ENCODE results near the gene PARN.
"Not testable (repeated sequence)": the region's sequence is repeated elsewhere in the genome, so short reads cannot be mapped to it uniquely, and the experiment has no call there.

Gene PARN

DNA sequence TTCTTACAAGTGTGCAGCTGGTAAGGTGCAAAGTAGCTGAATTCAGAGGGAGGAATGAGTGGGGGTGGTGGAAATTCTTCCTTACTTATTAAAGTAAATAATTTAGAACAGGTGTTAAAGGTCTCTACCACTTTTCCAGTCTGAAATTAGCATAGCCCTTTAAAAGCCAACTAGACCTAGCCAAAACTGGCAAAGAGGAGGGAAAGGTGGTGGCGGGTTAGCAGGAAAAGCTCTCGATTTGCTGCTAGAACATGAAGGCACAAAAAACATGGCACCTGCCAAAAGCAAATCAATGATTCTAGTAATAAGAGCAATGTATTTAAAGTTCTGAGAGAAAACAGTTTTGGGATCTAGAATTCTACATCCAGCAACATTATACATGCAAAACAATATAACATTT, 157.7 kb downstream of the PARN start:
- no peak for DNase-seq (ENCODE audit: low spot score)

DNA sequence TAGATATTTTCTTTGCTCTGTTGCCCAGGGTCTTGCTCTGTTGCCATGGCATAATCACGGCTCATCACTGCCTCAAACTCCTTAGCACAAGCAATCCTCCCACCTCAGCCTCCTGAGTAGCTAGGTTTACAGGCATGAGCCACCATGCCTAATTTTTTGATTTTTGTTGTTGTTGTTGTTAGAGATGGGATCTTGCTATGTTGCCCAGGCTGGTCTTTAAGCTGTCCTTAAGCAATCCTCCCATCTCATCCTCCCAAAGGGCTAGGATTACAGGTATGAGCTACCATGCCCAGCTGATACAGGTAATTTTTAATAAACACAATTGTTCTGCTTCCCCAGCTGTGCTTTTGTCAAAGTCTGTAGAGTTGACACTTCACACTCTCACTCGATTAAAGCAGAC, 159.3 kb downstream of the PARN start:
- DNase-seq (ENCODE audit: low spot score) = no peak

DNA sequence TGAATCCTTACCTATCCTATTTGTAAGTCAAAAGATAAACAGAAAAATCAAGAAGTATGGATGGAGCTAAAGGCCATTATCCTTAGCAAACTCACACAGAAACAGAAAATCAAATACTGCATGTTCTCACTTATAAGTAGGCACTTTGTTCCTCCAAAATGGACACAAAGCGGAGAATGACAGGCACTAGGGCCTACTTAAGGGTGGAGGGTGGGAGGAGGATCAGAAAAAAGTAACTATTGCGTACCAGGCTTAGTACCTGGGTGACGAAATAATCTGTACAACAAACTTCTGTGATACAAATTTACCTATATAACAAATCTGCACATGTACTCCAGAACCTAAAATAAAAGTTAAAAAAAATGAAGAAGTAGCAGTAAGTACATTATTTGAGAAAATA, 164.3 kb downstream of the PARN start:
- no peak for DNase-seq (ENCODE audit: low spot score)

DNA sequence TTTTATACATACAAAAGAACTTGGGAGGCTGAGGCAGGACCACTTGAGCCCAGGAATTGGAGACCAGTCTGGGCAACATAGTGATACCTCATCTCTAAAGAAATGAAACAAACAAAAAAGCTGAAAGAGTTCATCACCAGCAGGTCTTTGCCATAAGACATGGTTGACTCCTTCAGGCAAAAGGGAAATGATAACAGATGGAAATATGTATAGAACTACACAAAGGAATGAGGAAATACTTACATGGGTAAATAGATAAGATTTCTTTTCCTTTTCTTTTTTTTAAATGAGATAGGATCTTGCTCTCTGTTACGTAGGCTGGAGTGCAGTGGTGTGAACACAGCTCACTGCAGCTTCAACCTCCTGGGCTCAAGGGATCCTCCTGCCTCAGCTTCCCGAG, 165.3 kb downstream of the PARN start:
- no peak for DNase-seq (ENCODE audit: low spot score)

DNA sequence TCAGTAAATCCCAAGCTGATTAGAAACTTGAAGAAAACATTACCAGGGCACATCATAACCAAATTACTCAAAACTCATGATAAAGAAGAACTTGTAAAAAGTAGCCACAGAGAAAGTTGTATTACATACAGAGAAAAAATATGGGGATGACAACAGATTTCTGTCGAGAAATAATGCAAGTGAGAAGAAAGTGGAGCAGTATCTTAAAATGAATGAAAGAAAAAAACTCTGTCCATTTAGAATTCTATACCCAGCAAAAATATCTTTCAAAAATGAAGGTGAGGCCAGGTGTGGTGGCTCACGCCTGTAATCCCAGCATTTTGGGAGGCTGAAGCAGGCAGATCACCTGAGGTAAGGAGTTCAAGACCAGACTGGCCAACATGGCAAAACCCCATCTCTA, 165.9 kb downstream of the PARN start:
- DNase-seq (ENCODE audit: low spot score) = peak; percentile 0

DNA sequence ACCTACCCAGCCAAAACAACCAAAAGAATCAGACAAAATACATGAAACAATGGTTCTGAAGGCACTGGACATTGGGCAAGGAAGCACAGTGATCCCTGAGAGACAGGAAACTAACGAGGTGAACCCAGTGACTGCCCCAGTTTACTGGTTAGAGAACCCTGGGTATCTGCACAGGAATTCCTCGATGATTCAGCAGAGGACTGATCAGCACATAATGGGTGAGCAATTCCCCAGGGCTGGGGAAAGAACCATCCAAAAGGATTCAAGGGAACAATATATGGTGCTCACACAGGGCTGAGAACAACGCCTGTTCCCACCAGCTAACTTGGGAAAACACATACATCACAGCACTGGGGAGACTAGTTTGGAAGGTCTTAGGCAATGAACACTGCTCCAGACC, 167.2 kb downstream of the PARN start:
- peak; percentile 10 for DNase-seq (ENCODE audit: low spot score)

DNA sequence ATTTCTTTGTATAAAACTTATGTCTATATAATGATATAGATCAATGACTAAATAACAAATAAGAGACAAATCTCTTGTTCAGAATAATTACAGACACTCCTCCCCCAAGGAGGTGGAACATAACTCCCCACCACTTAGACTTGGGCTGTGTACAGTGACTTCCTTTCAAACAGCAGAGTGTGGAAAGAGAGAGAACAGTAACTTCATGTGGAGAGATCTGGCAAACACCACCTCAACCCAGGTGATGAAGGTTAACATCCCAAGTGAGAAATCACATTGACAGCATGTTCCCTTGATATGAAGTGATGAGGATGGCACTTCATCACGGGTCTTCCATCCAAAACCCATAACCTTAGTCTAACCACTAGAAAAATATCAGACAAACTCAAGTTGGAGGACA, 169.3 kb downstream of the PARN start:
- no peak for DNase-seq (ENCODE audit: low spot score)

DNA sequence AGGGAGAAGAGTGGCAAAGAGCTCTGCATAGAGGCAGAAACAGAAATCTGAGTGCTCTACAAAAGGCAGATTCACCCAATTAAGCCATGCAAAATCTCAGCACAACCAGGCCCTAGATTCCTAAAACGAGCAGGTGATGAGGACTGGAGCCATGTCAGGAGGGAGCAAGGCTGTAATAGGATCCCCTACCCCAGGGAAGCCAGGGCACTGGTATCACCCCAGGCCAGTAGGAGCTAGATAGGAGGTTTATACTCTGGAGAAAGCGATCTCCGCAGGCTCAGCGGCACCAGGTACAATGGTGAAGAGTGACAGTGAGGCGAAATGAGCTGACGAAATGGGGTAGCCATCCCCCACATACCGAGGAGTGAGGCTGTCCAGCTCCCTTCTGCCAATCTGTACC, 171.5 kb downstream of the PARN start:
- no peak for DNase-seq (ENCODE audit: low spot score)

DNA sequence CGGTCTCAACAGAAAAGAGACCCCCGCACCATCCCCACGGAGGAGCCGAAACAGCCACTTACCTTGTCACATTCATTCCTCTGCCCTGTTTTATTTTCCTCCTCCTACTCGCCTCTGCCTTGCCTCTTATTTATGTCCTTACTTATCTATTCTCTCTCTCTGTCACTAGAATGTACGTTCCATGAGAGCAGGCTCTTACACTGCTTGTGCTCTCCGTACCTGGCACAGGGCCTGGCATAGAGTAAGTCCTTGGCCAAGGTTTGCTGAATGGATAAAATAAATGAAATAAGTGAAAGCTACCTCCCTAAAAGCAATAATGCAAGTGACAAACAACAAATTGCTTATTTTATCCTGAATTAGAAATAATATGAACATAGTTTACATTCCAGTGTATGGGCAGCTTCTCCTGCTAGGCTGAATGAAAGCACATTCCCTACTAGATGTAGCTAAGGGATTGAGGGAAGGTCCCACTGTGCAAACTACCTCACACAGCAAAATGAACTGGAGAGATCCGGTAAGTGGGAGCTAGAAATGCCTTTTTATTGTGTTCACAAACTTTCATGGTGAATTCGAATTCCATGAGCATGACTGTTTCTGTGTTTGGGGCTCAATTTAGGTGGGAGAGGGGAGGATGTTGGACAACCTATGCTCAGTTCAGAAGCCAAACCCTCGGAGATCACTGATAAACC, 173.1 kb downstream of the PARN start:
- no peak for DNase-seq (ENCODE audit: low spot score)

DNA sequence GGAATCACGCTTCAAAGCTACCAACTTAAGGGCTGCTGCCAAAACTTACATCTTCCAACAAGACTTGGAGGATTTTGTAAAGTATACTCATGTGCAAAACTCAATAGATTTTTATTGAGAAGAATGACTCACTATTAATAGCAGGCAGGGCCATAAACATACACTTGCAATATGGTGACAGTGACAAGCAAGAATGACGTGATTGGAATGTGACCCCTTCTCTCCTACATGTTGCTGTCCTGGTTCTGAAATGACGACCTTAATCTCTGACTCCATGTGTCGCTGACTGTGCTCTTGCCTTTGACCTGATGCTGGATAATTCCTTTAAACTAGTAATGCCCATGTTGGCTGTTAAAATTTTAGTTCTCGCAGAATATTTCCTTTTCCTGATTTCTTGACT, 174.5 kb downstream of the PARN start:
- no peak for DNase-seq (ENCODE audit: low spot score)

DNA sequence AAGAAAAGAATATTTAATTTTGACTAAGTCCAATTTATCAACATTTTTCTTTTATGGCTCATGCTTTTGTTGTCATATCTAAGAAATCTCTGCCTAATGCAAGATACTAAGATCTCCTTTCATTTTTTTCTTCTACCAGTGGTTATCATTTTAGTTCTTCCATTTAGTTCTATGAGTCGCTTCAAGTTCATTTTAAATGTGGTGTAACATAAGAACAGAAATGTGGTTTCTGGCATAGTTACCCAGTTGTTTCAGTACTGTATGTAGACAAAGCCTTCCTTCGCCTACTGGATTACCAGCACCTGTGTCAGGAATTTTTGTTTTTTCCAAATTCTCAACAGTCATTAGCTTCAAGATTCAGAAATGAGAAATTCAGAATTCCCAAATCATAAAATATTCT, 175.7 kb downstream of the PARN start:
- DNase-seq (ENCODE audit: low spot score) = no peak

DNA sequence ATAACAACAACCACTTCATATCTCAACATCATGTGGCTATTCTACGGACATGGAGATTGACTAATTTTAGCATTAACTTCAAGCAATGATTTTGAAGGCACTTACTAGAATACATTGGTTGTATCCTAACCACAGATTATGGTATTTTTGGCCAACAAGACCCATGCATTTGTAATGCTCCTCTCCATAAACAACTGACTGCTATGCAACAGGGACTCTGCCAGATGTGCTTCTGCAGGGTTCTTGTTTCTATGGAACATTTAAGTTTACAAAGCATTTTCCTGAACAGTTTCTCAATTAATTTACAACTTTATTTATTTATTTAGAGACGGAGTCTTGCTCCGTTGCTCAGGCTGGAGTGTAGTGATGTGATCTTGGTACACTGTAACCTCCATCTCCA, 178.0 kb downstream of the PARN start:
- DNase-seq (ENCODE audit: low spot score) = no peak

DNA sequence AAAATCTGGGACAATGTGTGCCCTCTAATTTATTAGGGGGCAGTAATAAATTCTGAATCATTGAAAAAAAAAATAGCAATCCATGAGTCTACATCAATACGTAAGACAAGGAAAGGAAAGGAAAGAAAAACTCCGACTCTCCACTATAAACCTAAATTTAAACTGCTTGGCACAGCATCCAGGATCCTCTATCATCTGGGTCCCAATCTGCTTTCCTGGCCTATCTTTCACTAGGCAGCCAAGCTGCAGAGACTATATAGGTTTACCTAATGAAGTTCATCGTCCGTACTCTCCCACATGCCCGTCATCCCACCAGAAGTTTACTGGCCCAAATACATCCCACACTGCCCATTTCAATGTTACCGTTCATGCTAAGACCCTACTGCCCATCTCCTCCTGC, 179.2 kb downstream of the PARN start:
- DNase-seq (ENCODE audit: low spot score) = no peak

DNA sequence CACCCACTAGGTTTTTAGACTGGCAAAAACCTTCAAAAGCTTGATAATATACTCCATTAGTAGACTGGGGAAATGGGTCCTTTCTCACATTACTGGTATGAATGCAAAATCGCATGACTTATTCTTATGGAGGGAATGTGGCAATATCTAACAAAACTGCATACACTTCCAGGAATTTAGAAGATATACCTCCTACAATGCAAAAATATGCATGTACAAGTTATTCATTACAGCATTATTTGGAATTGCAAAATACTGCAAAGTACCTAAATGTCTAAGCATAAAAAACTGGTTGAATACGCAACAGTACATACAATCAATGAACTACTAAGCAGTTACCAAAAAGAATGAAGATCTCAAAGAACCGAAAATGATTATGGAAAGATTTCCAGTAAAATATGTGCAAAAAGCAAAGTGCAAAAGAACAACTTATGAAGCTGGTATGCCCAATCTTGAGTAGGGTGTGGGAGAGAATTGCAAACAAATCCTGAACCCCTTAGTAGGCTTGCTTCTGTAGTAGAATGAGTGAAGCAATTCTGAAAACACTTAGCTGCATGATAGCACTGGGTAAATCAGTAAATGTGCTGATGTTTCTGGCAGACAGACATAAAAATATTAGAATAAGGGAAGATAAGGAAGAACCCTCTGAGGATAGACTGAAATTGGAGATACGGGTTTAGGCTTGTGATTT, 180.1 kb downstream of the PARN start:
- no peak for DNase-seq (ENCODE audit: low spot score)

DNA sequence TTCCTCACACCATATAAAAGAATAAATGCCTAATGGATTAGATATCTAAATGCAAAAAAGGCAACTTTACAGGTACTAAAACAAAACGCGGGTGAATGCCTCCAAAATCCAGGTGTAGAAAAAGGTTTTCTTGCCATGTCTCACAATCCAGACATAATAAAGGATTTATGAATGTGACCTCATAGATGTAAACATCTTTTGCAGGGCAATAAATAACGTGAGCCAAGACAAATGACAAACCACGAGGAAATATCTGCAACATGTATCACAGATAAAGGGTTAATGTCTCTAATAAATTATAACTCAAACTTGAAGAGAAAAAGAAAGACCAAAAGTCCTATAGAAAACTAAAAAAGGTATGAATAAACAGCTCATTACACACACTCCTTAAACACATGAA, 180.7 kb downstream of the PARN start:
- no peak for DNase-seq (ENCODE audit: low spot score)

DNA sequence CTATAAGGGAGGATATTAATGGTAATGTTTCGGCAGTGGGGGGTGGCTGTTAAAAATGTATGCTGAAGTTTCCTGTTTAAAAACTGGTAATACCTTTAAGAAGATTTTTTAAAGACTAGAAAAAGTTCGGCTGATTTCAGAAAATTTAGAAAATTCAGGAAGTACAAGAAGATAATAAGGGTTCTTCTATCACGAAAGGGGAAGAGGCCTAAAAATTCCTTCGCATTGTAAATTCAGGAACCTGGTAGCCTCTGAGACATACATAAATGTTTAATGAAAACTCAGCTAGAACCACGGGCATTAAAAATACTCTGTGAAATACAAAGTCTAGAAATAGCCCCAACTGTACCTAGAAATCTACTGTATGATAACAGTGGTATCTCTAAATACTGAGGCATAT, 181.2 kb downstream of the PARN start:
- no peak for DNase-seq (ENCODE audit: low spot score)

DNA sequence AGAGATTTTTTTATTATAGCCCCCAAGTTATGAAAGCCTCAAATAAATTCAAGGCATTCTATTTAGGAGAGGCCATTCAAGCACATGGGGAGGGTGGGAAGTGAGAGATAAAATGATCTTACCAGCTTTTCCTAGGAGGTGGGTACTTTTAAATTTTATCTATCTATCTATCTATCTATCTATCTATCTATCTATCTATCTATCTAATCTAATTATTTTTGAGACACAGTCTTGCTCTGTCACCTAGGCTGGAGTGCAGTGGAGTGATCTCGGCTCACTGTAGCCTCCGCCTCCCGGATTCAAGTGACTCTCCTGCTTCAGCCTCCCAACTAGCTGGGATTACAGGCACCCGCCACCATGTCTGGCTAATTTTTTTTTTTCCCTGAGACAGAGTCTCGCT, 182.3 kb downstream of the PARN start:
- no peak for DNase-seq (ENCODE audit: low spot score)

DNA sequence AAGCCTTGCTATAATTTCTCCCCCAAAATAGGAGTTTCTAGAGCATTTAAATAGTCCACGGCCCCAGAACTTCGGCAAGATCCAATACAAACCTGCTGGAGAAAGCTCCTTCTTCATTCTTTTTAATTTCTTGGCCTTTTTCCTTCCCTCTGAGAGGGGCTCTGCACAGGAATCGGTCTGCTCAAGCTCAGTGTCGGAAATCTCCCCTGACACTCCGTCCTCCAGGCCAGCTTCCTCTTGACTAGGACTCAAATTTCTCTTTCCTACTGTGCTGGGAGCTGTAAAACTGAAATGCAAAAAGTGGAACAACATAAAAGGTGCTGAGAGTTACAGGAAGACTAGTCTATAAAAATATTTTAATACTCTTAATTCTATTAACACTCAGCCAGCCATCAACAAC, 183.3 kb downstream of the PARN start:
- no peak for DNase-seq (ENCODE audit: low spot score)

DNA sequence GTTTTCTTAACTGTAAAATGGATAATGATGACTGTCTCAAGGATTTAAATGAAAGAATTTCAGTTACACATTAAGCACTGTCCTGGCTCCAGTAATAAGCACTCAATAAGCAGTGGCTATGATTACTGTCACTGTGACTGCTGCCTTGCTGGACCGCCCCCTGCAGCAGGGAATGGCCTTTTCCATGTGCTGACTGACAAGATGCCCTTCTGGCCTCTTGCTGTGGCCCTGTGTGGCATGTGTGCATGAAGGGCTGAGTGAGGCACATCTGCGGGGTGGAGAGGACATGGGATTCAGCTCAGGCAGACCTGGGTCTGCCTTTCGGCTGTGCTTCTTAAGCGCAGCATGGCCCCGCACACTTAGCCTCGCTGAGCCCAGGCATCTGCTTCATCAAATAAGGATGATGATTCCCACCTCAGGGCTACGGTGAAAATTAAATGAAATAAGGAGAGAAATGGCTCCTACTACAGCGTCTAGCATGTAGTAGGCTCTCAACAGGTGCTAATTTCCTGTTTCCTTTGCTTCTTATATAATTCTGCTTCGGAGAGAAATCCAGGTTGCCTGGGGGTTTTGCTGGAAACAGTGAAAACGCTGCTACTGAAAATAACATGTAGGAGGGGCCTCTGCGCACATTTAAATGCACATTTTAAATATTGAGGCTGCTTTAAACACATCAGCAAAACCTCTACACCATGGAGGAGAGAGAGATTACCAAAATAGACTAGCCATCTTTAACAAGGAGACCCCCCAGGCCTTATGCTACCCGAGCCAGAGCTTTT, 183.9 kb downstream of the PARN start:
- DNase-seq (ENCODE audit: low spot score) = no peak

DNA sequence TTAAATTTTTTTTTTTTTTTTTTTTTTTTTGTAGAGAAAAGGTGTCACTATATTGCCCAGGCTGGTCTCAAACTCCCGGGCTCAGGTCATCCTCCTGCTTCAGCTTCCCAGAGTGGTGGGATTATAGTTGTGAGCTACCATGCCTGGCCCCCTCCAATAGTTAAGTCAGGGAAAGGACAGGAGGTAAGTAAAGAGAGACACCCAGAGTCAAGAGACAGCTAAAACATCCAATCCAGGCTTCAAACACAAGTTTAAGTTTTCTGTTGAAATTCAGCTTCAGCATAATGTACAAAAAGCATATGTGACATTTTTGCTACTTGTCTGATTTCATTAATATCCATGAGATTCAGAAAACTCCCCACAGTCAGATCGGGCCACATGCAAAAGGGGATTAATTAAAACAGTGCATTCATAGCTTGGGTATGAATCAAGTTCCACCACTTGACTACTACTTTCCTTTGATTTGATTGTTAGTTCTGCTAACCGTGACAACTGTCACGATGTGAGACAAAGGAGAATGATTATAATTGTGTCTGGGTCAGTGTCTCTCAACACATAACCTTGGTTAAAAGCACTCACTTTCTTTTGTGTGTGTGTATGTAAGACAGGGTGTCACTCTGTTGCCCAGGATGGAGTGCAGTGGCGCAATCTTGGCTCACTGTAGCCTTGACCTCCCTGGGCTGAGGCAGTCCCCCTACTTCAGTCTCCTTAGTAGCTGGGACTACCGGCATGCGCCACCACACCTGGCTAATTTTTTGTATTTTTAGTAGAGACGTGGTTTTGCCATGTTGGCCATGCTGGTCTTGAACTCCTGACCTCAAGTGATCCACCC, 184.9 kb downstream of the PARN start:
- DNase-seq (ENCODE audit: low spot score) = no peak

DNA sequence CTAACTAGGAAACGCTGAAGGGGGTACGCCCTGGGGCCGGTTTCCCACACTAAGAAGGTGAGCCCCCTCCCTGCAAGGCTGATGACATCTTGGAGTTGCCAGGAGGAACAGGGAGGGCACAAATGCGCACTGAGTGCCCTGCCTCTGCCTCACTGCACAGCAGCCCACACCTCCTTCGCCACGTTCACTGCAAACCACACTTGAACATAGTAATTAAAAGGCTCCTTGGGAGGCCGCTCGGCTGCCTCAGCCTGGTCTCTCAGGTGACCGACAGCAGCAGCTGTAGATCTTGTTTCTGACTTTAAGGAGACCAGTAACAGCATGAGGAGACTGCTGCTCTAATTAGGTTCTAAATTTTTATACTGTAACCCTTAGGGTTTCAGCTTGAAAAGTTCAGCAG, 188.5 kb downstream of the PARN start:
- DNase-seq (ENCODE audit: low spot score) = not testable (repeated sequence)

DNA sequence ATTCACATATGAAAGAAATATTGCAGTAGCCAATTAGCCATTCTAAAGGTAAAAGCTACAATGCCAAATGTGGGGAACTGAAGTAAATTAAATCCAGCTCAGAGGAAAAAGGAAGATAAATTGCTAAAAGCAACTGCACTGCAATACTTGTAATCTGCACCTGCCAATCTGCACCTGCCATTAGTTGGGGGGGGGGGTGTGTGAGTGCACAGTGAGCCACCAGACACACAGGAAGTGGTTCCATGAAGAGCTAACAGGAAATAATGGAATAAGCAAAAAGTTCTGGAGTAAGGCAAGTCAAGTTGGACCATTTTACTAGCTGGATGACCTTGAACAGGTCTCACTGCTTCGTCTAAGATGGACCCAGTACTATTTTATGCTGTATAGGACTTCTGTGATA, 191.8 kb downstream of the PARN start:
- no peak for DNase-seq (ENCODE audit: low spot score)

DNA sequence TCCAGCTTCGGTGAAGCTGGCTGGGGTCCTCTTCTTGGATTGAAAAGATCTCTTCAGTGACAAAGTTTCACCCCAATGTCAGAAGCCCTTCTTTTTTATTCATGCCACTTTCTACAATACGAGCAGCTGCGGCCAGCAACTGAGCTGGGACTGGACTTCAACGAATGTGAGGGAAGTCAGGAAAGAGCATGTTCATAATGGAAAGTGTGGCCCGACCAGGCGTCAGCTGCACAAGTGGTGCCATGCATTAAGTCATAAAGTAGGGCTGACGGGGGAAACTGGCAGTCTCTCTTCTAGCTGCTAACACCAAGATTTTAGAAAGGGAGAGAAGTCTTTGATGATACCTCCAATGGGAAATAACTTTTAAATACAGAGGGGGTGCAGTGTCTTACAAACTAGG, 192.6 kb downstream of the PARN start:
- DNase-seq (ENCODE audit: low spot score) = no peak
